HG02981 (cell line): ENCODE data around the gene TSPO2.

Experiments used
- ATAC-seq: cut with Tn5 transposase; IDR thresholded peaks from one replicate; pipeline ENCODE4 v1.9.1; 2021; ENCODE audit warnings: mild to moderate bottlenecking, moderate library complexity; ENCODE audit not compliant: unreplicated experiment

TSPO2 gene

GRCh38 chr6:41073203-41073967 is 31.1 kb downstream of the TSPO2 start:
- ATAC-seq, result peak; percentile 19

GRCh38 chr6:41073968-41074691 is 31.9 kb downstream of the TSPO2 start:
- no peak for ATAC-seq

DNA sequence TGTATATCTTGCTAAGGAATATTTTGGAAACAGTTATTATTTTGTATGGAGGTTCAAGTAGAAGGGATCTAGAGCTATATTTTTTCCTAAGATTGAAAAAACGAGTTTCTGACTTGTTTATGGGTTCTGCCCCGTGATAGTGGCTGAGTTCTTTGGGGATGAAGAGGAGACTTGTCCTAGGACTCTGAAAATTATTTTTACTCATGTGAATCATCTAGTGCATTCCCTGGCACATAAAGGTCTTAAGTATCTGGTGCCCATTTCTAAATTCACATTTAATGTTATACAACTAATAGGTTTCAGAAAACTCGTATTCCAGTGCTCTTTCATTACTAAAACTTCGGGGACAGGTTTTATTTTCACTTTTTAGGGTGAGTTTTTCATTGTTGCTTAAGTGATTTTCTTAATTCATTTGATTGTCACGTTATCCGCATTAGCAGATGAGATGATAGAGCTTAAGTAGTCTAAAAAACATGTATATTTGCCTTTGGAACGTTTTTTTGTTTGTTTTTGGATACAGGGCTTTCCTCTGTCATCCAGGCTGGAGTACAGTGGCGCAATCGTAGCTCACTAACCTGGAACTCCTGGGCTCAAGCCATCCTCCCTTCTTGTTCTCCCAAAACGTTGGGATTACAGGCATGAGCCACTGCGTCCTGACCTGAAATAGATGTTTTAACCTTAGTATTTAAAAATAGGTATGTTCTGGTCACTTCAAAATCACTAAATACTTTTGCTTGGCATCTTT is 32.6 kb downstream of the TSPO2 start:
- ATAC-seq, result no peak

- no peak for ATAC-seq
Observed at GRCh38 chr6:41075651-41076626, 33.7 kb downstream of the TSPO2 start.

DNA sequence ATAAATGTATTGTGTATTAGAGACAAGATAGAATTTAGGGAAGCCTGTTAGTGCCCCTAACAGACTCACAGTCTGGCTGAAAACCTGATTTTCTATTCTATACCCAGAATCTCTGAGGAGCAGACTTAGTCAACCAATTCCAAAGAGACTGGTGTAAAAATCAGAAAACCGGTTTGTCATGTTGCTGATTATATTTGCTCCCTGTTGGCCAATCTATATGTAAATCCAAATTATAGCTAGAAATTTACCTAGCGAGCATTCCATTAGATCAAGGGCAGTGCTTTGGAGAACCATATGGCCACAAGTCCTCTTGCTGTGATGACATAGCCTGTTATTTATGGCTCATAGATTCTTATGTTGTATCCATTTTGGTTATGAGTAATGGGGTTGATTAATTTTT is 35.3 kb downstream of the TSPO2 start:
- no peak for ATAC-seq

- no peak for ATAC-seq
Observed at GRCh38 chr6:41078101-41078500, 35.8 kb downstream of the TSPO2 start.

GRCh38 chr6:41079080-41079479 is 36.8 kb downstream of the TSPO2 start:
- ATAC-seq, result no peak

DNA sequence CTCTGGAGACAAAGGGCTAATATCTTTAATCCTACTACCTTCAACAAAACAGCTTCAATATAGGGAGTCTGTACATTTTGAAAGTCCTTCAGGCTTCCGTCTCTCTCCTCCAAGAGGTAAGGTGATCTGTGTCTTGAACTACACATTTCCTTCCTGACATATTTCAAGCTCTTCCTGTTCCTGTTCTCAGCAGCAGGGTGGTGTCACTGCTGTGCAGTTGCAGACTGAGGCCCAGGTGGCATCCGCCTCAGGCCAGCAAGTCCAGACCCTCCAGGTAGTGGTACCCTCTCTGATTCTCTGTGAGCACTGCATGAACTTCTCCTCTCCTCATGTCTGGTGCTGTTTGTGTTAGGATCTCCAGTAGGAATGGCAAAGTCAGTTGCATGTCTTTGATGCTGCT is 38.4 kb downstream of the TSPO2 start:
- ATAC-seq, result no peak

GRCh38 chr6:41083072-41083471 is 40.8 kb downstream of the TSPO2 start:
- no peak for ATAC-seq

DNA sequence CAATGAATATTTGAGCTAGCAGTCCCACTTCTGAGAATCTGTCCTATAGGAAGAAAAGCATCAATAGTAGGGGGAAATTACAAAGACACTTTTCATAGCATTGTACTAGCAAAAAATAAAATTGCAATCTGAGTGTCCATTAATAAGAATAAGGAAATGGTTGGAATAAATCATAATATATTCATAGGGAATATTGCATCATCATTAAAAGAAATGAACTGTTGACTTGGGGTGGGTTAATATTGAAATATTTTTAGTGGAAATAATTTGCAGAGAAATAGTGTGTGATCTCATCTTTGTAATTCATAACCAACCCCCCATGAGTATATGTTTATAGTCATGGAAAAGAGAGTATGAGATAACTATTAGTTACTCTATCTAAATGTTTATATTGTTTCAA is 42.9 kb downstream of the TSPO2 start:
- ATAC-seq, result no peak

DNA sequence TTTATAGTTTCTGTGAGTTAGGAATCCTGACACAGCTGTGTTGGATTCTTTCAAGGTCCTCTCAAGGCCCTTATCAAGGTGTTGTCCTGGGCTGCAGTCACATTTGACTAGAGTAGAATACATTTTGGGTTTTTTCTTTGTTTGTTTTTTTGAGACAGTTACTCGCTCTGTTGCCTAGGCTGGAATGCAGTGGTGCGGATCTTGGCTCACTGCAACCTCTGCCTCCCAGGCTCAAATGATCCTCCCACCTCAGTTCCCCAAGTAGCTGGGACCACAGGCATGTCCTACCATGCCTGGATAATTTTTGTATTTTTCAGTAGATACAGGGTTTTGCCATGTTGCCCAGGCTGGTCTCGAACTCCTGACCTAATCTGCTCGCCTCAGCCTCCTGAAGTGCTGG is 46.2 kb downstream of the TSPO2 start:
- no peak for ATAC-seq

GRCh38 chr6:41090841-41091761 is 48.8 kb downstream of the TSPO2 start:
- ATAC-seq, result no peak

DNA sequence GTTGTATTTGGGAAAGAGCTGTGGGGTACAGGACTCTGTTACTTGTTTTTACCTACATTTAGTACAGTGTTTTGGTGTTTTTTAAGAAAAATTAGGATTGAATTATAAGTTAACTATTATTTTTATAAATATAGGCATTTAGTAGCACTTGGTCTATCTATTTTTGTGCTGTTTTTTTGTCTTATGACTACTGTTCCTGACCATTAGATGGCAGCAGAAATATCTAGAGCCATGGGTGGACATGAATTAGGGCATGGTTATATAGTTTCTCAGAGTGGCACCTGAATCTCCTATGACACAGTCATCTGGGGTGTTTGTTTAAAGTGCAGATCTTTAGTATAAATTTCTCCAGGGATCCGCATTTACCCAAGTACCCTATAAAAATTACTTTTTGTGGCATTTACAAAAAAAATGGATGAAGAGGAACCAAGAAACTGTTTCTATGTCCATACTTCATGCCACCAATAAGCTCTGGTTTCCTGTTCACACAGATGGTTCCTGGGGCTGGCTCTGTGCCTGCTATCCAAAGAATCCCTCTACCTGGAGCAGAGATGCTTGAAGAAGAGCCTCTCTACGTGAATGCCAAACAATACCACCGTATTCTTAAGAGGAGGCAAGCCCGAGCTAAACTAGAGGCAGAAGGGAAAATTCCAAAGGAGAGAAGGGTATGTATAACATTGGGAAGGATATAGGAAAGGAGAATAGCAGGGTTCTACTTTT is 50.3 kb downstream of the TSPO2 start:
- no peak for ATAC-seq

DNA sequence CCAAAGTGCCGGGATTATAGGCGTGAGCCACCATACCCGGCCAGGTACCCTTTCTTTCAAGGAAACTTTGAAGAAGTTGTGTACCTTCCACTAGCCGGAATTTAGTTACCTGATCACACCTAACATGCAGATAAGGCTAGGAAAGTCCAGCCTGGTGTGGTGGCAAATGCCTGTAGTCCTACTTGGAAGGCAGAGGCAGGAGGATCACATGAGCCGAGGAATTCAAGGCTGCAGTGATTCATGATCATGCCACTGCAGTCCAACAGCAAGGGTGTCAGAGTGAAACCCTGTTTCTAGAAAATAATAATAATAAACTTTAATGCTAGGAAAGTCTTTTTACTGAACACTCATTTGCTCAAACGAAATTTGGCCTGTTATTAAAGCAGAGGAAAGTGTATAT is 51.5 kb downstream of the TSPO2 start:
- no peak for ATAC-seq
